ENCODE data around the gene BCORL1. TPM values are rescaled to one million over a fixed set of nuclear protein-coding genes. Genes with fewer than 3 reads are reported as not detected.

Gene BCORL1
- total RNA-seq, 1 experiment from 2014 or later, result 13.3 TPM

DNA sequence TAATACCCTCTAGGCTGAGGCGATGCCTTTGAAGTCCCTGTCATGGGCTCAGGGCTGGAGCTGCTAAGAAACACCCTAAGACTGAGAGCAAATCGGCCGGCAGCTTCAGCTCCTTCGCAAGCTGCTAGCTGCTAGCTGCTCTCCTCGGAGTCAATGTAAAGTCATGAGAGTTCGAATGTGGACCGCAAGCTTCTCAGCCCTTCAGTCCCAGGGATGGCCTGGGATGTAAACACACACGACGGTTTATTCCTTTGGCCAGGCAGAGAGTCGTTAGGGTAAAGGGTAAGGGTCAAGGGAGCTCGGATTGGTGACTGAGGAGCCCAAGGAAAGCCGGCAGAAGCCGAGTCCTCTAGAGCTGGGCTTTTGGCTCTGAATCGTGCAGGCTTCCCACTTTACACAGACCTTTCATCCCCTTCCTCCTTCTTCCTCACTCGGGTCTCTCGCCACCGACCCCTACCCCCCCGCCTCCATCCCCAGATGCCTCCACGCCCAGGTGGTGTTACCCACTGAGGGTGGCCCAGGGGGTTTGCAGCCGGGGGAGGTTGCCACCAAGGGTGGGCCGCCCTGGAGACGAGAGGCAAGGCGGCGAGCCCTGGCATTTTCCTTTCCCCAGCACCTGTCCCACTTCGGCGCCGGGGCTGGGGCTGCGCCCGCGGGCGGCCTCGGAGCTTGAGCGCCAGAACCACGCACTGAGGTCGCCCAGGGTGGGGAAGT is 3.1 kb upstream of the BCORL1 start:
- no TSS peak for BruUV-seq (replicated peaks)
- ChIA-PET CTCF (interaction anchor here (0.6 kb wide), 1 partner anchor 65 kb away, joined by 3 read pairs; no protein-coding TSS in a partner anchor), POLR2A (ENCODE audit: low non-redundant PET) (no interaction called here)
- H3K27ac ChIP-seq (ENCODE audit: low read depth, low read length, poor library complexity, severe bottlenecking), result no peak overlapping the region
- intact Hi-C loops (cut with micrococcal nuclease; ENCODE audit: unreplicated experiment), result no loop called here
- no peak overlapping the region for H3K4me3 ChIP-seq (ENCODE audit: low read depth, low read length, poor library complexity, severe bottlenecking)
- H3K27me3 ChIP-seq (replicated peaks; ENCODE audit: insufficient read depth, low read depth, low read length, poor library complexity), result no peaks in the 10 kb centered on the region
- DNase-seq (ENCODE audit: low spot score), result no peak
- no peaks in the 10 kb centered on the region for H3K36me3 ChIP-seq (ENCODE audit: insufficient read depth, low read length, poor library complexity, severe bottlenecking)
- TF ChIP-seq EZH2 (IDR thresholded peaks at IDR 0.05; ENCODE audit: borderline replicate concordance, low read depth, low read length, poor library complexity, severe bottlenecking), result no peak
- H3K4me1 ChIP-seq (ENCODE audit: insufficient read depth, low read length, poor library complexity, severe bottlenecking), result no peaks in the 10 kb centered on the region
- no peaks in the 10 kb centered on the region for H3K9me3 ChIP-seq (ENCODE audit: low read depth, low read length, poor library complexity, severe bottlenecking)

DNA sequence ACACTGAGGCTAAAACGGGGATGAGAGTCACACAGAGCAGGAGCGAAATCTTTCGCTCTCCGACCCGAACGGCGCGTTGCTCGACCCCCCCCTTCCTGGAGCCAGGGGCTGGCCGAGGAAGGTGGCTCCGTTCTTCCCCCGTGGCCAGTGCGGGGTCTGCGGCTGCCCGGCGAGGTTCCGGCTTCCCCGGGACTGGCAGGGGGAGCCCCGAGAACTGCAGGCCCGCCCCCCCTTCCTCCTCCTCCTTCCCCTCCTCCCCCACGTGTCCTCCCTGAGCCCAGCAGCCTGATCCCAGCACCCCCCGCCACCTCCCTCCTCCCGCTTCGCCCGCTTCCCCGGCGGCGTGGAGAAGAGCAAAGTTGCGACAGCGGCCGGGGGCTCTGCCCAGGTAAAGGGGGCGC is 2.4 kb upstream of the BCORL1 start:
- POLR2A ChIA-PET (ENCODE audit: low non-redundant PET), result no interaction called here
- TF ChIP-seq, protein P1, sequence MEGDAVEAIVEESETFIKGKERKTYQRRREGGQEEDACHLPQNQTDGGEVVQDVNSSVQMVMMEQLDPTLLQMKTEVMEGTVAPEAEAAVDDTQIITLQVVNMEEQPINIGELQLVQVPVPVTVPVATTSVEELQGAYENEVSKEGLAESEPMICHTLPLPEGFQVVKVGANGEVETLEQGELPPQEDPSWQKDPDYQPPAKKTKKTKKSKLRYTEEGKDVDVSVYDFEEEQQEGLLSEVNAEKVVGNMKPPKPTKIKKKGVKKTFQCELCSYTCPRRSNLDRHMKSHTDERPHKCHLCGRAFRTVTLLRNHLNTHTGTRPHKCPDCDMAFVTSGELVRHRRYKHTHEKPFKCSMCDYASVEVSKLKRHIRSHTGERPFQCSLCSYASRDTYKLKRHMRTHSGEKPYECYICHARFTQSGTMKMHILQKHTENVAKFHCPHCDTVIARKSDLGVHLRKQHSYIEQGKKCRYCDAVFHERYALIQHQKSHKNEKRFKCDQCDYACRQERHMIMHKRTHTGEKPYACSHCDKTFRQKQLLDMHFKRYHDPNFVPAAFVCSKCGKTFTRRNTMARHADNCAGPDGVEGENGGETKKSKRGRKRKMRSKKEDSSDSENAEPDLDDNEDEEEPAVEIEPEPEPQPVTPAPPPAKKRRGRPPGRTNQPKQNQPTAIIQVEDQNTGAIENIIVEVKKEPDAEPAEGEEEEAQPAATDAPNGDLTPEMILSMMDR (conservative IDR thresholded peaks at IDR 0.05; ENCODE audit: low read depth, low read length), result no peak
- no peak for TF ChIP-seq EZH2 (IDR thresholded peaks at IDR 0.05; ENCODE audit: borderline replicate concordance, low read depth, low read length, poor library complexity, severe bottlenecking)

DNA sequence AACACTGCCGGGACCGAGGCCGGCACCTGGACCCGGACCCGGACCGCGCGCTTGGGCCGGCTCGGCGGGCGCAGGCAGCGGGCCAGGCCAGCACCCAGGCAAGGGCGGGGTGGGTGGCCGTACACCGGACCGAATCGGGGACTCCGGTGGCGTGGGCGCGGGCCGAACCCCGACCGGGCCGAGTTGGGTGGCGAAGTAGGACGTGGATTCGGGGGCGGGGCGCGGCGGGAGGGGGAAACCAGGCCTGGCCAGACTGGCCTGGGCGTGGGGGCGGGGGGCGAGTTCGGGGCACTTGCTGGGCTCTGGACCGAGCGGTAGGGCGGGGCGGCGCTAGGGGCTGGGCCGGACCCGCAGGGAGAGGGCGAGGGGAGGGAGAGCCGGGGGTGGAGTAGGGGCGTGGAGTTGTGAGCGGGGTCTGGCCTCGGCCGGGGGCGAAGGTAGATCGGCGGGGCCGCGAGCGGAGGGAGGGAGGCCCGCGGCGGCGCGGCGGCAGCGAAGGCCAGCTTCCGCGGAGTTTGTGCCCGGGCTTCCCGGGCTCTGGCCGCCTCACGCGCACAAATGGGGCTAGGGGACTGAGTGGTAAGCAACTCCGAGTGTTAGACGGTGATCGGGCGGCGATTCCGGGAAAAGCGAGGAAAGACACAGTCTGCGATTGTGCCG is 1.8 kb upstream of the BCORL1 start:
- no peaks in the 10 kb centered on the region for H3K36me3 ChIP-seq (ENCODE audit: insufficient read depth, low read length, poor library complexity, severe bottlenecking)
- no peak overlapping the region for H3K27ac ChIP-seq (ENCODE audit: low read depth, low read length, poor library complexity, severe bottlenecking)
- TF ChIP-seq, protein P1 (conservative IDR thresholded peaks at IDR 0.05; ENCODE audit: low read depth, low read length), result no peak
- no peak for TF ChIP-seq EZH2 (IDR thresholded peaks at IDR 0.05; ENCODE audit: borderline replicate concordance, low read depth, low read length, poor library complexity, severe bottlenecking)
- POLR2A ChIA-PET (ENCODE audit: low non-redundant PET), result no interaction called here
- CTCF ChIA-PET, result no interaction called here
- no peaks in the 10 kb centered on the region for H3K9me3 ChIP-seq (ENCODE audit: low read depth, low read length, poor library complexity, severe bottlenecking)
- BruUV-seq (replicated peaks), result no TSS peak
- intact Hi-C loops (cut with micrococcal nuclease; ENCODE audit: unreplicated experiment), result loop anchor here (10.0 kb wide), 1 partner anchor 46 kb away; no protein-coding TSS in a partner anchor
- H3K4me3 ChIP-seq (ENCODE audit: low read depth, low read length, poor library complexity, severe bottlenecking), result no peak overlapping the region
- no peaks in the 10 kb centered on the region for H3K4me1 ChIP-seq (ENCODE audit: insufficient read depth, low read length, poor library complexity, severe bottlenecking)
- no peak for DNase-seq (ENCODE audit: low spot score)
- H3K27me3 ChIP-seq (replicated peaks; ENCODE audit: insufficient read depth, low read depth, low read length, poor library complexity), result no peaks in the 10 kb centered on the region

More for the DNA sequence above, 2.4 kb upstream of the BCORL1 start:
- H3K27ac ChIP-seq (ENCODE audit: low read depth, low read length, poor library complexity, severe bottlenecking), result no peak overlapping the region
- no TSS peak for BruUV-seq (replicated peaks)
- DNase-seq (ENCODE audit: low spot score), result no peak
- H3K9me3 ChIP-seq (ENCODE audit: low read depth, low read length, poor library complexity, severe bottlenecking), result no peaks in the 10 kb centered on the region
- no peaks in the 10 kb centered on the region for H3K27me3 ChIP-seq (replicated peaks; ENCODE audit: insufficient read depth, low read depth, low read length, poor library complexity)
- no peaks in the 10 kb centered on the region for H3K36me3 ChIP-seq (ENCODE audit: insufficient read depth, low read length, poor library complexity, severe bottlenecking)
- CTCF ChIA-PET, result interaction anchor here (0.6 kb wide), 1 partner anchor 66 kb away, joined by 3 read pairs; no protein-coding TSS in a partner anchor
- no peak overlapping the region for H3K4me3 ChIP-seq (ENCODE audit: low read depth, low read length, poor library complexity, severe bottlenecking)
- intact Hi-C loops (cut with micrococcal nuclease; ENCODE audit: unreplicated experiment), result loop anchor here (10.0 kb wide), 1 partner anchor 45 kb away; no protein-coding TSS in a partner anchor
- H3K4me1 ChIP-seq (ENCODE audit: insufficient read depth, low read length, poor library complexity, severe bottlenecking), result no peaks in the 10 kb centered on the region
